Posterior cingulate gyrus (tissue), 11 donors: ENCODE data around the gene WDFY2.
"Not testable (repeated sequence)": the region's sequence is repeated elsewhere in the genome, so short reads cannot be mapped to it uniquely, and the experiment has no call there.

Source experiments
- DNase-seq, 10 donors: peaks; one replicate each; pipeline versions ENCODE4 v3.0.0 to v3.0.0-alpha.2; 2020 to 2021; ENCODE audit warnings: mixed read lengths in 3 of 10
- intact Hi-C: fragments of 100-400 bp; cut with DNase I; formaldehyde crosslinking; loops from one replicate; pipeline ENCODE4 v1.15.1; 2023

Gene WDFY2

DNA sequence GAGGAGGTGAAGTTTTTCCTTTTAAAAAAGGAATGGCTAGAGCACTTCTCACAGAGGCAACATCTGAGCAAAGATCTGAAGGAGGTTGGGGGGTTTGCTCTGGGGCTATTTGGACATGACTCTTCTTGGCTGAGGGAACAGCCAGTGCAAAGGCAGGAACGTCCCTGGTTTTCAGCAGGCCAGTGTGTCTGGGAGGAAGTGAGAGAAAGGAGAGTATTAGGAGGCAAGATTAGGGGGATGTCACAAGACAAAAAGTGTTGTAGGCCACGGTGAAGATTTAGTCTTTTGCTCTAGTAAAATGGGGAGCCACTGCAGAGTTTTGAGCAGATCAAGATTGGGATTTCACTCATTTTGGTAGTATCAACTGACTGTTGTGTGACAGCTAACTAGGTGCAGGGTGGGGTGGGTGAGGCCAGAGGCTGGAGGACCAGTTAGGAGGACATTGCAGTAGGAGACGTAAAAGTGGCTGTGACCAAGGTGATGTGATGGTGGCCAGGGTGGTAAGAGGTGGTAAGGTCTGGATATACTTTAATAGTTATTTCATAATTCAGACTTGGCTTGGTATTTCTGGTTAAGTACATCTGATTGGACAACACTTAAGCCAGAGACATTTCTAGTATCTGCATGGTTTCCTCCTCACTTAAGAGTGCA lies 40.6 kb downstream of the WDFY2 start:
- DNase-seq = no peak
- intact Hi-C loops = loop anchor here (5.0 kb wide), 1 partner anchor 107 kb away; no protein-coding TSS in a partner anchor

GRCh38 chr13:51625555-51626345 lies 41.5 kb downstream of the WDFY2 start:
- DNase-seq = peak in 1 of 10 donors; percentile 31

DNA sequence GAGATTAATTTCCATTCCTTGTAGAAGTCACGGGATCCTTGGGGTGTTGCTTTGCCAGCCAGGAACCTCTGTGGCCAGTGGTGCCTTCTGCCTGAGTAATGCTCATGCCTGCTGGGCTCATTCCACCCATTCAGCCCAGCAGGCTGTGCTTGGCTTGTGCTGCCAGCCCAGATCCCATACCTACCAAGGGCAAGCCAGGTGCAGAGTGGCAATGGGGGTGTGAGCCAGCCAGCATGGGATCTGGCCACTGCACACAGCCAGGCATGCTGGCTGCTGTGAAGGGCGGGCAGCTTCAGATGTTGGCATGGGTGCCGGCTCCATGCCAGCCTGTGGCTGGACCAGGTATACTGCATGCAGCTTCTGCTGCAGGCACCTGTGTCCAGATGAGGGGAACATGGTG lies 42.5 kb downstream of the WDFY2 start:
- intact Hi-C loops = no loop called here
- no peak for DNase-seq

More at GRCh38 chr13:51625555-51626345, 41.5 kb downstream of the WDFY2 start:
- intact Hi-C loops = no loop called here

GRCh38 chr13:51628059-51628852 lies 44.0 kb downstream of the WDFY2 start:
- DNase-seq = peak in 2 of 10 donors; percentile 43 to 87
- intact Hi-C loops = no loop called here

GRCh38 chr13:51629491-51630287 lies 45.4 kb downstream of the WDFY2 start:
- intact Hi-C loops = no loop called here
- no peak for DNase-seq

DNA sequence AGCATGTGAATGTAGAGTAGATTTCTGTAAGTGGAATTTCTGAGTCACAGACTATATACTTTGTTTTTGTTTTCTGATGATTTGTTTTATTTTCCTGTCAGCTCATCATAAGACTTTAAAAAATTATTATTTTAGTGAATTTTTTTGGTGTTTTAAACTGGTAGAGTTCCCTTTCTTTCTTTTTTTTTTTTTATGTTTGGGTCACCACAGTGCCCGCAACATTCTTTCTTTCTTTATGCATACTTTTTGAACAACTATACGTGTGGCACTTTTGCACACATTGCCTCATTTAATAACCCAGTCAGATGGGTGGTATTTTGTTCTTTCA lies 46.0 kb downstream of the WDFY2 start:
- no peak for DNase-seq
- intact Hi-C loops = no loop called here

- intact Hi-C loops = loop anchor here (2.0 kb wide), 1 partner anchor 48 kb away; the partner anchor contains the start of gene WDFY2
- DNase-seq = peak; percentile 68 to 96 (median 77)
These were observed 48.5 kb downstream of the WDFY2 start for GRCh38 chr13:51632591-51633362.

GRCh38 chr13:51635137-51635878 lies 51.0 kb downstream of the WDFY2 start:
- DNase-seq = no peak
- intact Hi-C loops = loop anchor here (5.0 kb wide), 2 partner anchors 52 to 87 kb away; no protein-coding TSS in a partner anchor

DNA sequence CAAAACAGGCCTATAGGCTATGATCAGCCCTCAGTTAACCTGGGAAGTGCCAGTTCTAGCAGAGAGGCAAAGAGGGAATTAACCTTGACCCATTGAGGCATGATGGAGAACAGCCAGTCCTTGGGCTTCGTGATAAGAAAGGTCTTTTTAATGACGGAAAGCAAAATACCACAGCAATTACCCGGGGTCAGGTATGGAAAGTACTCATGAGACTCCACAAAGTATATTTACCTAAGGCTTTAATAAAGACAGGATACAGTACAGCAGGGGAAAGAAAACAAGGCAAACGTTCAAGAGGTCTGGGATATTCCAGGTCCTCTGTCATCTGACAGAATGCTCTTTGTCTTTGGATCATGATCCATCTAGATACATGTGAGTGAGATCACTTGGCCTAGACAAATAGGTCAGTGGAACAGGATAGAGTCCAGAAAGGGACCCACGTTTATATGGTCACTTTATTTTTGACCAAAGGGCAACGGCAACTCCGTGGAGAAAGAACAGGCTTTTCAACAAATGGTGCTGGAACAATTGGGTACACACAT lies 52.2 kb downstream of the WDFY2 start:
- intact Hi-C loops = loop anchor here (5.0 kb wide), 2 partner anchors 51 to 86 kb away; no protein-coding TSS in a partner anchor
- DNase-seq = no peak

GRCh38 chr13:51637852-51638215 lies 53.6 kb downstream of the WDFY2 start:
- DNase-seq = no peak
- intact Hi-C loops = loop anchor here (5.0 kb wide), 2 partner anchors 49 to 84 kb away; no protein-coding TSS in a partner anchor

DNA sequence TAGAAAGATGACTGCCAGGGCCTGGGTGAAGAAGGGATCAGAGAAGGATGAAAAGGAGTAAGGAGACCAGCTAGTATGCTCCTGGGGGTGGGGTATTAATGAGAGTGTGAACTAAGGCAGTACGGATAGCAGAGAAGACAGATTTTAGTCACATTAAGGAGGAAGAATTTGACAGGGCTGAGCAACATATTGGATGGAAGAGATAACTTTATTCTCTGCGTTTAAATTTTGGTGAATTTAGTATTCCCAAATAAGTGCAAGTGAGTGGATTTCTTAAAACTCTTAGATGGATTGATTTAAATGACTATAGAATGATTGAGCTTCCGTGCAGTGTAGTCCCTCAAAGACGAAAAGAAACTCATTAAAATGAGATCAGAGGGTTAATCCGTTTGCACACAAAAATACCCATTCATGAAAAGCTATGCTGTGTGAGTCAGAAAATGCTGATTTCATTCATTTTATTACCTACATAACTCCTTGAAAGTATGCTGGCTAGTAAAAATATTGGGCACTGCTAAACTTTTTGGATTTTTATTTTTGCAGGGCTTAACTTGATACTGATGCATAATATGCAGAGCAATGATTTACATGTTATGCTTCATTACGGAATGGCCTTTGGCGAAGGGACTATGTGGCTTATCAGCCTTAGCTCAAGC lies 54.1 kb downstream of the WDFY2 start:
- intact Hi-C loops = loop anchor here (5.0 kb wide), 2 partner anchors 49 to 84 kb away; no protein-coding TSS in a partner anchor
- DNase-seq = no peak

DNA sequence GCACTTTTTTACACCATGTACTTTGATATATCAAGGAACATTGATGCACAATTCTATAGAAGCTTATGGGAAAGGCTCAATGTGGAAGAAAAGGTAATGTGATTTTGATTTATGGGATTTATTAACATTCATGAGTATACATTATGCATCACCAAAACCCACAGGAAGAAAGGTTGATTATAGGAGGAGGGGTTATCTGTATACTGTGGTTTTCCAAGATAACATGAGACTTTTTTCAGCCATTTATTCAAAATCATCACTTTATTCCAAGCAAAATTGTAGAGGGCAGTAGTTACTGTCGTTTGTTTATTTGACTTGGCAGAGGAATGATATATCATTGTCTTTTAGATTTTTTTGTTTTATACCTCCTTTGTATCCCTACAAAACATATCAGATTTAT lies 54.9 kb downstream of the WDFY2 start:
- intact Hi-C loops = loop anchor here (5.0 kb wide), 2 partner anchors 48 to 83 kb away; no protein-coding TSS in a partner anchor
- DNase-seq = no peak

GRCh38 chr13:51640696-51641095 lies 56.4 kb downstream of the WDFY2 start:
- intact Hi-C loops, DNase-seq: not testable (repeated sequence)

- intact Hi-C loops = no loop called here
- DNase-seq = no peak
These were observed 59.0 kb downstream of the WDFY2 start for GRCh38 chr13:51643105-51643881.

DNA sequence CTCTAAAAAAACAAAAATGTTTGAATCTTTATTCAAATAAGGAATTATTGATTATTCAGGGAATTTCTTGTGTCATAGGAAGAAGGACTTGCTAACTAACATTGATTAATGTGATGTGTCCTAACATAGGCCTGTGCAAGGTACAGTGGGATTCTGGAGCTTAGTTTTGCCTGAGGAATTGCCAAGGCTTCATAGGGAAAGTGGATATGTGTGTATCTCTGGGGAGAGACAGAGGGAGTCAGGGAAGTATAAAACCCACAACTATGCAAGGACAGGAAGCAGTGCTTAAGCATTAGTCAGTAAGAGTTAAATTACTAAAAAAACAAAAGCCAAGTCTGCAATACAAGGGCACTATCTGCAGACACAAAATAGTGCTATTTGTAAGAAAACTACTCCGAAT lies 59.6 kb downstream of the WDFY2 start:
- no peak for DNase-seq
- intact Hi-C loops = no loop called here

GRCh38 chr13:51644654-51645053 lies 60.4 kb downstream of the WDFY2 start:
- intact Hi-C loops = no loop called here
- DNase-seq = no peak

- intact Hi-C loops = no loop called here
- DNase-seq = no peak
These were observed 60.9 kb downstream of the WDFY2 start for GRCh38 chr13:51645154-51645650.
